HepG2 (cell line): ENCODE results near the gene ADGRV1. TPM values are rescaled to one million over a fixed set of nuclear protein-coding genes. Genes with fewer than 3 reads are reported as not detected.

ENCODE experiments used
- ATAC-seq: fragments of 200-7000 bp; cut with Tn5 transposase; 3 replicates; pipeline ENCODE4 v1.9.1; 2020; ENCODE audit warnings: mild to moderate bottlenecking, moderate library complexity
- BruUV-seq: library from RNA; stranded (reverse); fragments of 400-500 nt; replicated peaks from 2 replicates; lab custom pipeline; 2021; lab: Mats Ljungman, UMichigan
- CTCF ChIA-PET: fragments of 300-600 bp; formaldehyde crosslinking; extraction: SDS; loops from one replicate; lab custom pipeline; 2021; ENCODE audit warnings: low total read pairs, inconsistent platforms, low intra/inter-chr PET ratio; lab: Yijun Ruan, JAX
- POLR2A ChIA-PET: fragments of 350-600 bp; sonication (Branson Sonifier 250); formaldehyde crosslinking; loops from one replicate; lab custom pipeline; 2020; ENCODE audit warnings: antibody characterized with exemption, inconsistent platforms; lab: Yijun Ruan, JAX
- DNase-seq: peaks from one replicate; pipeline ENCODE4 v3.0.0-alpha.2; 2015; ENCODE audit warnings: low spot score
- FAIRE-seq: peaks from 3 replicates; lab custom pipeline; 2011; peaks lifted over from hg19 to GRCh38; lab: Jason Lieb, UNC
- H2AFZ ChIP-seq: one replicate; pipeline ENCODE4 v1.6.1; 2011; ENCODE audit warnings: low read length, inconsistent platforms
- H3K27ac ChIP-seq: fragments of 300-600 bp; 3 replicates; pipeline ENCODE4 v1.8.0; 2011; ENCODE audit warnings: mixed run types, mild to moderate bottlenecking, mixed read lengths, low read length, inconsistent platforms; ENCODE audit not compliant: insufficient read depth; ENCODE audit errors: extremely low read length
- H3K27me3 ChIP-seq, 2 experiments: fragments of 200-600 bp in 1 of 2; 2 replicates in 1 of 2; 3 replicates in 1 of 2; pipeline versions ENCODE4 v1.6.0 to v1.8.0; 2011; ENCODE audit warnings: low read length in 2 of 2, mild to moderate bottlenecking in 2 of 2, moderate library complexity in 2 of 2, inconsistent platforms in 1 of 2; ENCODE audit not compliant: insufficient read depth in 2 of 2, control insufficient read depth in 1 of 2
- H3K36me3 ChIP-seq, 2 experiments: fragments of 200-600 bp in 1 of 2; replicated peaks in 1 of 2; 2 replicates in 1 of 2; 3 replicates in 1 of 2; pipeline versions ENCODE4 v1.5.1 to v1.8.0; 2011; ENCODE audit warnings: low read length in 2 of 2, inconsistent platforms in 1 of 2; ENCODE audit not compliant: insufficient read depth in 2 of 2, control insufficient read depth in 1 of 2
- H3K4me1 ChIP-seq: 2 replicates; pipeline ENCODE4 v1.5.1; 2012; ENCODE audit warnings: low read length, inconsistent platforms; ENCODE audit not compliant: insufficient read depth
- H3K4me2 ChIP-seq: 2 replicates; pipeline ENCODE4 v1.6.0; 2011; ENCODE audit warnings: low read depth, low read length, inconsistent platforms
- H3K4me3 ChIP-seq, 3 experiments: fragments of 200-600 bp in 1 of 3; sonication (generic), shearing (Covaris generic) in 1 of 3; replicated peaks in 1 of 3; 2 replicates each; pipeline ENCODE4 v1.5.1; 2011 to 2016; ENCODE audit warnings: low read length in 3 of 3, inconsistent platforms in 2 of 3, low read depth in 2 of 3, mild to moderate bottlenecking in 2 of 3, control low read depth in 1 of 3, mixed read lengths in 1 of 3; ENCODE audit not compliant: insufficient read depth in 1 of 3
- H3K79me2 ChIP-seq: one replicate; pipeline ENCODE4 v1.6.1; 2011; ENCODE audit warnings: low read length, inconsistent platforms; ENCODE audit not compliant: insufficient read depth
- H3K9ac ChIP-seq: 2 replicates; pipeline ENCODE4 v1.6.0; 2011; ENCODE audit warnings: mild to moderate bottlenecking, low read depth, low read length, inconsistent platforms; ENCODE audit not compliant: insufficient read depth
- H3K9me3 ChIP-seq: 2 replicates; pipeline ENCODE4 v1.5.1; 2012; ENCODE audit warnings: mild to moderate bottlenecking, low read length
- H4K20me1 ChIP-seq: 2 replicates; pipeline ENCODE4 v1.6.0; 2011; ENCODE audit warnings: inconsistent platforms, mild to moderate bottlenecking, low read length, moderate library complexity; ENCODE audit not compliant: insufficient read depth
- ATM ChIP-seq: fragments of 450-650 bp; IDR thresholded peaks from 2 replicates; pipeline ENCODE4 v1.7.1; 2017; ENCODE audit warnings: mild to moderate bottlenecking, borderline replicate concordance
- IKZF4 ChIP-seq: sonication (generic); formaldehyde crosslinking; IDR thresholded peaks from 2 replicates; pipeline ENCODE4 v1.5.1; 2020; ENCODE audit warnings: borderline replicate concordance, mild to moderate bottlenecking, low read depth, missing genetic modification reagents; ENCODE audit errors: not compliant biosample characterization
- ISX ChIP-seq: sonication (generic); formaldehyde crosslinking; conservative IDR thresholded peaks from 2 replicates; pipeline ENCODE4 v1.5.0; 2020; ENCODE audit warnings: missing genetic modification reagents
- MTA3 ChIP-seq: sonication (generic); formaldehyde crosslinking; IDR thresholded peaks from 2 replicates; pipeline ENCODE4 v1.4.0; 2020; ENCODE audit warnings: missing genetic modification reagents
- NFYC ChIP-seq: IDR thresholded peaks from 2 replicates; pipeline ENCODE4 v1.6.1; 2016; ENCODE audit warnings: missing genetic modification reagents, missing compliant biosample characterization
- NR2F6 ChIP-seq, 2 experiments: IDR thresholded peaks; 2 replicates each; pipeline ENCODE4 v1.6.1; 2016; ENCODE audit warnings: antibody characterized with exemption in 1 of 2, mild to moderate bottlenecking in 1 of 2
- PHF20 ChIP-seq: sonication (generic); formaldehyde crosslinking; IDR thresholded peaks from 2 replicates; pipeline ENCODE4 v1.5.0; 2020; ENCODE audit warnings: mild to moderate bottlenecking, missing genetic modification reagents
- PPARG ChIP-seq: conservative IDR thresholded peaks from 2 replicates; pipeline ENCODE4 v1.6.1; 2016; ENCODE audit warnings: missing biosample characterization, missing genetic modification reagents
- RBM39 ChIP-seq: fragments of 200-400 bp; formaldehyde crosslinking; IDR thresholded peaks from one replicate; pipeline ENCODE4 v1.6.1; 2018; ENCODE audit warnings: antibody characterized with exemption, mild to moderate bottlenecking, low read depth, low read length; ENCODE audit not compliant: poor library complexity, severe bottlenecking
- ZMYM4 ChIP-seq: sonication (generic); formaldehyde crosslinking; IDR thresholded peaks from 2 replicates; pipeline ENCODE4 v1.8.1; 2023; ENCODE audit warnings: mild to moderate bottlenecking, missing genetic modification reagents
- ZNF138 ChIP-seq: sonication (generic); formaldehyde crosslinking; IDR thresholded peaks from 2 replicates; pipeline ENCODE4 v1.5.0; 2020; ENCODE audit warnings: mild to moderate bottlenecking, low read depth, missing genetic modification reagents
- ZNF264 ChIP-seq: sonication (generic); formaldehyde crosslinking; IDR thresholded peaks from 2 replicates; pipeline ENCODE4 v1.4.0; 2020; ENCODE audit warnings: missing genetic modification reagents
- ZNF468 ChIP-seq: sonication (generic); formaldehyde crosslinking; IDR thresholded peaks from 2 replicates; pipeline ENCODE4 v1.8.0; 2022; ENCODE audit warnings: mild to moderate bottlenecking, moderate library complexity, missing genetic modification reagents
- ZXDC ChIP-seq: sonication (generic); formaldehyde crosslinking; IDR thresholded peaks from 2 replicates; pipeline ENCODE4 v1.5.0; 2020; ENCODE audit warnings: mild to moderate bottlenecking, missing genetic modification reagents
- WGBS: methylation state at CpG from one replicate; pipeline ENCODE4 v1.1.6; 2017; ENCODE audit warnings: low lambda C conversion rate; 5-methylcytosine and 5-hydroxymethylcytosine counted together
- in situ Hi-C: cut with HindIII; loops from 2 replicates; pipeline ENCODE4 v1.10.0; 2017; ENCODE audit warnings: low pct_unique_long_range_greater_than_20kb; ENCODE audit not compliant: extremely low pct_ligation_motif_present
- intact Hi-C: fragments of 100-400 bp; cut with micrococcal nuclease; formaldehyde crosslinking; loops from one replicate; pipeline ENCODE4 v1.10.0; 2022; ENCODE audit not compliant: unreplicated experiment
- polyA plus RNA-seq, 8 experiments: library from polyadenylated mRNA; depleted of rRNA in 3 of 8; stranded (reverse) in 7 of 8; unstranded in 1 of 8; fragments of >200 nt; fragmentation: Illumina TruSeq in 4 of 8; extraction: Trizol in 4 of 8; gene quantifications; 2 replicates each; pipeline versions ENCODE4 v1.2.1 to v1.2.3, GENCODE V29; 2011 to 2016; ENCODE audit warnings: low read depth in 4 of 8, missing spikeins in 1 of 8, mixed read lengths in 1 of 8; ENCODE audit not compliant: insufficient read depth in 1 of 8
- total RNA-seq, 5 experiments: library from RNA; depleted of rRNA; stranded (reverse); fragments of >200 nt; fragmentation: Illumina TruSeq; extraction: Trizol; gene quantifications; 2 replicates each; pipeline ENCODE4 v1.2.3, GENCODE V29; 2016; ENCODE audit warnings: low read depth in 1 of 5

The ADGRV1 gene
- total and polyA plus RNA-seq, 2 of the 13 experiments (the other 11 are each of a cell fraction or from before 2014, with no cell fraction given), result 1.7 to 3.9 TPM

- TF ChIP-seq ZNF138 (CRISPR knock-in tag) (no peak), PPARG (no peak)
- TF ChIP-seq, all 625 proteins: peak for 0
Observed at GRCh38 chr5:90638878-90639277, 80.3 kb downstream of the ADGRV1 start (continued).

GRCh38 chr5:90640484-90641059 is 82.0 kb downstream of the ADGRV1 start:
- no peaks in the 10 kb centered on the region for H3K4me1 ChIP-seq
- FAIRE-seq (no peak), DNase-seq (no peak), ATAC-seq (no peak)
- H3K9ac ChIP-seq, result no peak overlapping the region
- in situ Hi-C loops, result no loop called here
- no peak overlapping the region for H2AFZ ChIP-seq
- H3K27ac ChIP-seq, result no peak overlapping the region
- H3K4me3 ChIP-seq, result no peak overlapping the region
- POLR2A ChIA-PET, result no interaction called here
- no peaks in the 10 kb centered on the region for H3K36me3 ChIP-seq
- no peaks in the 10 kb centered on the region for H4K20me1 ChIP-seq
- TF ChIP-seq NR2F6 (IDR thresholded peaks at IDR 0.05), result no peak
- no peak for TF ChIP-seq NR2F6 (CRISPR knock-in tag; IDR thresholded peaks at IDR 0.05)
- TF ChIP-seq ISX, result no peak
- no TSS peak for BruUV-seq
- H3K4me2 ChIP-seq, result no peak overlapping the region
- H3K79me2 ChIP-seq, result no peaks in the 10 kb centered on the region
- intact Hi-C loops, result no loop called here
- WGBS, result 3% methylated on average over 5 of the region's 5 CpGs
- CTCF ChIA-PET, result no interaction called here
- H3K27me3 ChIP-seq, result no peaks in the 10 kb centered on the region
- H3K9me3 ChIP-seq, result no peaks in the 10 kb centered on the region

- H3K36me3 ChIP-seq, result no peaks in the 10 kb centered on the region
- no peaks in the 10 kb centered on the region for H3K9me3 ChIP-seq
- H3K79me2 ChIP-seq, result no peaks in the 10 kb centered on the region
- H3K9ac ChIP-seq, result no peak overlapping the region
- DNase-seq, result no peak
- FAIRE-seq, result no peak
- no TSS peak for BruUV-seq
- no peaks in the 10 kb centered on the region for H4K20me1 ChIP-seq
- no peak overlapping the region for H2AFZ ChIP-seq
- H3K27me3 ChIP-seq, result no peaks in the 10 kb centered on the region
- H3K4me3 ChIP-seq, result no peak overlapping the region
- CTCF ChIA-PET, result no interaction called here
- no peak overlapping the region for H3K4me2 ChIP-seq
- WGBS, result 1% methylated on average over 3 of the region's 3 CpGs
- intact Hi-C loops (no loop called here), in situ Hi-C loops (no loop called here)
- H3K27ac ChIP-seq, result no peak overlapping the region
- ATAC-seq, result no peak
- no peaks in the 10 kb centered on the region for H3K4me1 ChIP-seq
- POLR2A ChIA-PET, result no interaction called here
- no peak for TF ChIP-seq ZMYM4 (CRISPR knock-in tag)
- no peak for TF ChIP-seq PHF20 (CRISPR knock-in tag)
- no peak for TF ChIP-seq ATM
- TF ChIP-seq RBM39, result no peak
- TF ChIP-seq NFYC (CRISPR knock-in tag), result no peak
- no peak for TF ChIP-seq ZNF264 (CRISPR knock-in tag)
- no peak for TF ChIP-seq ZNF468 (CRISPR knock-in tag)
- TF ChIP-seq IKZF4 (CRISPR knock-in tag), result no peak
- no peak for TF ChIP-seq MTA3 (CRISPR knock-in tag)
- no peak for TF ChIP-seq ZXDC (CRISPR knock-in tag)
Observed at GRCh38 chr5:90641528-90641927, 82.9 kb downstream of the ADGRV1 start.
